Measurements from ENCODE around the gene REX1BD.
A peak's percentile ranks its signal among the peaks of the same experiment; 100 is the strongest.

REX1BD gene

DNA sequence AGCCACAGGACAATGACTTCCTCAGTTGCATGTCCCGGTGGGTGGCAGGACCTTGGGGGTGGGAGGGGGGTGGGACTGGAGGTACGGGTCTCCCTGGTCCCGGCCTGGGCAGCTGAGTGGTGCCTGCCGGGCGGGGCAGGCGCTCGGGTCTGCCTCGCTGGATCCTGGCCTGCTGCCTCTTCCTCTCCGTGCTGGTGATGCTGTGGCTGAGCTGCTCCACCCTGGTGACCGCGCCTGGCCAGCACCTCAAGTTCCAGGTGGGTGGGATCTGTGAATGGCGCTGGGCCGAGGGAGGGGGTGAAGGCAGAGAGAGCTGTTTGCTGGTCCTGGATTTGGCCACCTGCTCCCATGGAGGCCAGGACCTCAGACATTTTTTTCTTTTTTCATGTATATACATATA lies 29.6 kb downstream of the REX1BD start:
- DNase-seq, result no peak

DNA sequence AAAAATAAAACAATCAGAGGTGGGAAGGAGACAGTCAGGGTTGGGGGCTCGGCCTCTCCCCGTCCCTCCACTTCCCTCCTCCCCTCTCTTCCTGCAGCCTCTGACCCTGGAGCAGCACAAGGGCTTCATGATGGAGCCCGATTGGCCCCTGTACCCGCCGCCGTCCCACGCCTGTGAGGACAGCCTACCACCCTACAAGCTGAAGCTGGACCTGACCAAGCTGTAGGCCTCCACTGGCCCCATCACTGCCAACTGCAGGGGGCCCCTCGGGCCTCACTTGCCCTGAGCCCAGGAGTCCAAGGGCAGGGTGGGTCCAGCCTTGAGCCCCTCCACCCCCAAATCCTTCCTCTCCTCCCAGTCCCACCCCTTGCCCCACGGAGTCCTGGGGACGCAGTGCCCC lies 31.7 kb downstream of the REX1BD start:
- DNase-seq, result no peak

DNA sequence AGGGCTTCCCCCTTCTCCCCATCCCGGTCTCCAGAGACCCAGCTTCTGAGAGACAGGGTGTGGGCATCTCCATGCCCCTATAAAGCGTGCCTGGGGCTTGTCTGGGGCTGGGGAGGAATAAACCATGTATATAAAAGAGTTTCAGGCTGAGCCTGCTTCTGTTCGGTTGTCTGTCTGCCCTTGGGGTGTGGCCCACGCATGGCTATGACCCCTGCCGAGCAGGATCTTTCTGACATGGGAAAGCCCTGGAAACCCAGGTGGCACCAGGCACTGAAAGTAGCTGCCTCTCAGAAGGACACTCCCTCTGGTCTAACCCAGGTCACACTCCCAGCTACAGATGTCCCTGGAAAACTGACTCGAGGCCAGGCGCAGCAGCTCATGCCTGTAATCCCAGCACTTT lies 32.3 kb downstream of the REX1BD start:
- no peak for DNase-seq

DNA sequence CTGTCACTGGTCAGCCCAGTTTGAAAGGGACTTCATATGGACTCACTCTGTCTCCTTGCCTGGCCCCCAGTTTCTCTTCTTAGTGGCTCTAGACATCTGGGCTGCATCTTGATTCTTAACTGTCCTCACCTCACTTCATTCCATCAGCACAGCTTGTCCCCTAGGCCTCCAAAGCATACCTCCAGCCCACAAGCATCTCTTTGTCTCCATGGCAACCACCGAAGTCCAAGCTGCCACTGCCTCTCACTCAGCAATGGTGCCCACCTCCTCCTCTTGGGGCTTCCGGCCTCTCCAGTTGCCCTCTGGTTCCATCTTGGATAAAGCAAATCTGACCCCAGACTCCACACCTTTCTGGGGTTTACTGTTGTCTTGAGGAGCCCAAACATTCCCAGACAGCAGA lies 38.3 kb downstream of the REX1BD start:
- no peak for DNase-seq

DNA sequence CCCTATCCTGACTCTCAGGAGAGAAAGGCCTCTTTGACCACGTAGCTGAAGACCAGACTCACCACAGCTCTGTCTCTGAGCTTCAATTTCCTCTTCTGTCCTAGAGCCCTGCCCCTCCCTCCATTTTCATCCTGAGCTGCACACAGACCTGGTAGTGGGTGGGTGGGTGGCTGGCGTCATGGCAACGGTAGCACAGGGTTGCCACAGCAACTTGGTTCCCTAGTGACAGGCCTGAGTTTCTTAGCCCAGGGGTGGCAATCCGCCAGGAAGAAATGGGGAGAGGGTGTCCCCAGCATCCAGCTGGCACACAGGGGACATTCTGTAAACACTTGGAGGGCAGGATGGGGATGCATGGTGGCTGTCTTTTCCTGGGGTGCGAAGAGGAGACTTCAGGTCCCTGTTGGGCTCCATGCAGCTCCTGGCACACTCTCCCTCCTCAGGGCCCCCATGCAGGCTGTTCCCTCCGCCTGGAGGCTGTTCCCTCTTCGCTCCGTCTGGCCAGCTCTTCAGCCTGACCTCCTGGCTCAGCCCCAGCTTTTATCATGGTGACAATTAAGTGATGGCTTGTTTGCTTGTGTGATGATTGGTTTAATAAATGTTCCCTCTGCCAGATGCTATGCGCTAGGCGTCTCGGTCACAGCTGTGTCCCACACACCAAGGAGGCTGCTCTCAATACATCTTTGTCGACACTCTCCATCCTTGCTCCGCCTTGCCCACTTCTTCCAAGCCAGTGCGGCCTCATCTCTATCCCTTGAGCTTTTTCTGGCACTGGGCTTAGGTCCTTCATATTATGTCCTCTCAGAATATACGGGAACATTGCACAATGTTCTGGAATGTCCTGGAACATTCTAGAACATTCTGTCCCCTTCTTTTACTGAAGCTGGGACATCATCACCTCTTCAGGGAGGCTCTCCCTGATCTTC lies 40.8 kb downstream of the REX1BD start:
- no peak for DNase-seq

DNA sequence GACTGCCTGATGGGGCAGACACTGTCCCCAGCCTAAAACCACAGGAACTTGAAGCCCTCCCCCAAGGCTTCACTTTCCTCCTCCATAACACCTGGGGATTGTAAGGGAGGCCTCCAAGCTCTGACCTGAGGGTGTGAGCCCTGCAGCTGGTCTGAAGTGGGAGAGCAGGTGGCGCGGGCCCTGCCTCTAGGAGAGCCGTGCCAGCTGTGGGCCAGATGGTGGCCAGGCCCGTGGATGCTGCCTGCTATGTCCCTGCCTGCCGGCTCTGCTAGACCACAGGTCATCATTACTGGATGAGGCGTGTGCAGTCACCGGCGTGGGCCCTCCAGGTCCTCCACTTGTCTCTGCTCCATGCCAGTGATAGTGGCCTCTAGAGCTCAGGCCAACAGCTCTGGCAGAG lies 44.7 kb downstream of the REX1BD start:
- DNase-seq, result no peak

DNA sequence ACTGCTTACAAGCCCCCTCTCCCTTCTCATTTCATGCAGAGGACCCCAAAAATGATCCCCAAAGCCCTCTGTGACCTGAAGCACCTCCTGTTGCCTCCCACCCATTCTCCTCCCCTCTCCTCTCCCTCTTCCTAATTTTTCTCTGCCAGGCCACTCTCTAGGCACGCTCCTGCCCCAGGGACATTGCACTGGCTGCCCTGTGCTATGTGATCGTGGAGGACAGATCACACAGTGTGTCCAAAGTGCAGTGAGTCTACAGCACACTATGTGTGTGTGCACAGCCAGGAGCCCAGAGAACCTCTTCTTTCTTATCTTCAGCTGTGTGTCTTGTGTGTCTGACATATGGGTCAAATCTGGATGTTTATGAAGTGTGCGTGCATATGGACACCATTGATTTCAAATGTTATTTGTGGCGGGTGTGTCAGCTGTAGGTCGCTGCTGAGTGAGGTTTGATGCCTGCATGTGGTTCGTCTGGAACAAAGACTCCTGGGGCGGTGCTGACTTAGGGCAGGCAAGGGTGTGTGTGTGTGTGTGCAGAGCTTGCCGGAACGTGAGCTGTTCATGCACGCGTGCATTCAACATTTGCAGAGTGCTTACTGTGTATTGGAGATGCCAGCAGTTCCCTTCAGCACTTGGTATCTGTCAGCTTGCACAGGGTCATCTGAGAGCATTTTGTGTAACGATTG lies 46.2 kb downstream of the REX1BD start:
- no peak for DNase-seq

DNA sequence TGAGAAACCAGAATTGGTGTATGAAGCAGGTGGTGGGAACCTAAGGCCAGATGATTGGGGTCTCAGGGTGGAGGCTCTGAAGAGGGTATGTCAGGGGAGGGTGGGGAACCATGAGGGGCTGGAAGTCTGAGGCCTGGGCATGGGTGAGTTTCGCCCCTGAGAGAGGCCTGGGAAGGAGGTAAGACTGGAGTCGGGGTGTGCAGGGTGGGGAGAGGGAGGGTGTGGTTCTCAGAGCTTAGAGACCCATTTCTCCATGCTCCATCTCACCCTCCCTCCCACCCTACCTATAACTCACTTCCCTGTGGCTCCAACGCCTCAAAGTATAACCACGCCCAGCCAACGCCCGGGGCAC lies 47.2 kb downstream of the REX1BD start:
- no peak for DNase-seq

DNA sequence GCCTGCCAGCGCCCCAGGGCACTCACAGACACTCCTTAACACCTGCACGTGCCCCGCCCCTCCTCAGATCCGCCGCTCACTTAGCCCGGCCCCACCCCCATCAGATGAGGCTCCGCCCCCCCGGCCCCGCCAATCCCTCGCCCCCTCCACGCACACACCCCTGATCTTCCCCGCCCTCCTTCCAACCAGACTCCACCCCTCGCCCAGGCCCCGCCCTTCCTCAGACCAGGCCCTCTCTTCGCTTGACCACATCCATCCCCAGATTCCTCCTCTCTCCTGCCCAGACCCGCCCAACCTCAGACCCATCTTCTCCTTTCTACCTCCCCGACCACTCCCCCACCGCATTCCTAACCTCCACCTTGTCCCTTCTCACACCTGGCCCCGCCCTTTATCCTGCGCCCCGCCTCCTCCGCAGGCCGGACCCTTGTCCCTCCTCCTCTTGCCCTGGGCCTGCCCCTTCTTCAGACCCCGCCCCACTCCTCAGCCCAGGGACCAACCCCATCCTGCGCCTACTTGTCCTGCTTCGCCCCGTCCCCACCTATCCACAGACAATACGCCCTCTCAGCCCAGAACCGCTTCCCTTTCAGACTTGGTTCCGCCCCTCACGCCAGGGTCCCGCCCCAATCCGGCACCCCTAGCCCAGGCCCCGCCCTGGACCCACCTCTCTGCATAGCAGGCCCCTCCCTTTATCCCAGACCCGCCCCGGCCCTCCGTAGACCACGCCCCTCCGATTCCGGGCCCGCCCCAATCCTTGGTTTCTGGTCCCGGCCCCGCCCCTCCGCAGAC lies 47.8 kb downstream of the REX1BD start:
- DNase-seq, result peak; percentile 99

DNA sequence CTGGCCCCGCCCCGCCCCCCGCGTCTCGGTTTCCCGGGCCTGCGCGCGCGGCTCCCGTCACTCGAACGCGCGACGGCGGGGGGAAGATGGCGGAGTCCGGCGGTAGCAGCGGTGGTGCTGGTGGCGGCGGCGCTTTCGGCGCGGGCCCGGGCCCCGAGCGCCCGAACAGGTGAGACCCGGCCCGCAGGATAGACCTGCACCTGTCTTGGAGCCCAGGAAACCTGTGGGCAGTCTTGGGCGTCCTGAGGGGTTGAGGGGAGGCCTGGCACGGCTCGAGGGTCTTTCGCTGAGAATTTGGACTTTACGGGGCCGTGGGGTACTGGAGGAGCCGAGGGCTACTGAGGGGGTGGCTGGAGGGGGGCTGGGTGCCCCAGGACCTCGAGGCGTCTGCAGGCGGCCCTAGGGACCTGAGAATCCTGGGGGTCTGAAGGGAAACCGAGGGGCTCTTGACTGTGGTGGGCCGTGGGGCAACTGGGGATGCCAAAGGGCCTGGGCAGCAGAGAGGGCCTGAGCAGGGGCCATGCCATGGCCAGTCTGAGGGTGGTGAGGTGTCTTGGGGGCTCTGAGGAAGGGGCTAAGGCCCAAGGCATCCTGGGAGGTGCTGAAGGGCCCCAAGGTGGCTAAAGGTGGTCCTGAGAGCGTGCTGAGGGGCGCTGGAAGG lies 48.5 kb downstream of the REX1BD start, which contains the start of gene KLHL26:
Gene KLHL26 (plus strand): TSS at position 60 of the 661 bp plus-strand sequence. CDS start 27 bp downstream, at position 87.
- no peak for DNase-seq

DNA sequence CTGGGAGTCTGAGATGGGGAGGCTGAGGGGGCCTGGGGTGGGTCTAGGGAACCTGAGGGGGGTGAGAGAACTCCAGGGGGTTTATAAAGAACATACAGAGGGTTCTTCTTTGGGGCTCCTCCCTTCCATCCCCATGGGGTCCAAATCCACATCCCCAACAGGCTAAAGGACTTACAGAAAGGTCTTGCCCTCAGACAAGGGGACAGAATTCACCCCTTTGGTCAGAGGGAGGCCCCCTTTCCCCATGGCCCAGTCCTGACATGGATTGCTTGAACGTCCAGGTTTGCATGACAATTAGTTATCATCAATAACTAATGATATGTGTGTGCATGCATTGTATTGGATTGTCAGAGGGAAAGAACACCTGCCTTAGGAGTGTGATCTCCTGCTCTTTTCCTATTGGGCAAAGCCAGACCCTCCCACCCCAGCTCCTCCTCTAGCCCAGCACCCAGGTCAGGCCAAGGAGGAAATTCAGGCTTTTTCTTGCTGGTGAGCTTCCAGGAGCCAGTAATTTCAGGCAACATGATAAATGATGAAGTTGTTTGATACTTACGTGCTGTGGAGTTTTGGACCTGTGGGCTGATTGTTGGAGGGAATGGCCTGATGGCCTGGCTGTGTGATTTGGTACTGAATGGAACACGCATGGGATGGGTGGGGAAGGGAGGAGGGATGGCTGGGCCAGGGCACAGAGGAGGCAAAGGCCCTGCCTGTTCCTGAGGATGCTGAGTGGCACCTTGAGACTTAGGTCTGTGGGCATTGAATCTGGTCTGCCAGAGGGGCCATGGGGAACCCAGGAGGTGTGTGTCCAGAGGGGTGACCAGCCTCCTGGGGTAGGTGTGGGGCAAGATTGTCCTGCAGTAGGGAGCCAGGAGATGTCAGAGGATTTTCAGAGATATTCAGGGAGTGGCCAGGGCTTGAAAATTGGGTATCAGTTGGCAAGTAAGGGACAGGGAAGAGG lies 49.4 kb downstream of the REX1BD start:
- DNase-seq, result no peak

DNA sequence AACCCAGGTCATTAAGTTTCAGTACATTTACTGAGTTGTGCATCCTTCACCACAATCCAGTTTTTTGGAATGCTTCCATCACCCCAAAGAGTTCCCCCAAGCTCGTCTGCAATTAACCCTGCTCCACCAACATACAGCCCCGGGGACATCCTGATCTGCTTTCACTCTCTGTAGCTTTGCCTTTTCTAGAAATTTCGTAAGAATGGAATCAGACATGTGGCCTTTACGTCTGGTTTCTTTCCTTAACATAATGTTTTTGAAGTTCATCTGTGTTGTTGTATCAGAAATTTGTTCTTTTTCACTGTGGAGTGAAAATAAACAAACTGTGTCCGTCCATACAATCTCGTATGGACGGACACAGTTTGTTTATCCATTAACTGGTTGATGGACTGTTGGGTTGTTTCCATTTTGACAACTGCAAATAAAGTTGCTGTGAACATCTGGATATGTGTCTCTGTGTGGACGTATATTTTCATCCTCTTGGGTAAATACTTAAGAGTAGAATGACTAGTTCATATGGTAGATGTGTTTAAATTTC lies 51.2 kb downstream of the REX1BD start:
- no peak for DNase-seq

All from stimulated activated CD4-positive, alpha-beta T cell treated with anti-CD3 and anti-CD28 coated beads, Interleukin-4, amount 100 ng/mL, for 1 hour (primary cell).